ENCODE results near the gene ADAMTS14. TPM values are rescaled to one million over a fixed set of nuclear protein-coding genes. Genes with fewer than 3 reads are reported as not detected.

ADAMTS14 gene
- total RNA-seq, 1 donor from 2014 or later: 4.1 TPM

DNA sequence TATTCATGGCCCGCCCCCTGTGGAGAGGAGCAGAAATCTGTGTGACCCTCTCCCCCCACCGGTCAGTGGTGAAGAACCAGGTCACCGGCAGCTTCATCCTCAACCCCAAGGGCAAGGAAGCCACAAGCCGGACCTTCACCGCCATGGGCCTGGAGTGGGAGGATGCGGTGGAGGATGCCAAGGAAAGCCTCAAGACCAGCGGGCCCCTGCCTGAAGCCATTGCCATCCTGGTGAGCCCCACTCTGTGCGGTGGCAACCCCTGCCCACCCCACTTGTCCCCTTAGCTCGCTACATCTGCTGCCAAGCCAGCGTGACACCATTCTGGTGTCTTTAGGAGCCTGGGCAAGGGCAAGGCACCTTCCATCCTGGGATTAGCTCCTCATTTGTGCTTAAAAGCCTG is 77.5 kb downstream of the ADAMTS14 start:
- Mint-ChIP-seq H3K27me3 (ENCODE audit: low read depth) (no peaks in the 10 kb centered on the region), H3K4me3 (no peak overlapping the region), H3K4me1 (peaks cover 8% of the 10 kb centered on the region), H3K27ac (no peak overlapping the region), H3K9me3 (peaks cover 8% of the 10 kb centered on the region), H3K36me3 (no peaks in the 10 kb centered on the region)
- TF ChIP-seq, protein P1, sequence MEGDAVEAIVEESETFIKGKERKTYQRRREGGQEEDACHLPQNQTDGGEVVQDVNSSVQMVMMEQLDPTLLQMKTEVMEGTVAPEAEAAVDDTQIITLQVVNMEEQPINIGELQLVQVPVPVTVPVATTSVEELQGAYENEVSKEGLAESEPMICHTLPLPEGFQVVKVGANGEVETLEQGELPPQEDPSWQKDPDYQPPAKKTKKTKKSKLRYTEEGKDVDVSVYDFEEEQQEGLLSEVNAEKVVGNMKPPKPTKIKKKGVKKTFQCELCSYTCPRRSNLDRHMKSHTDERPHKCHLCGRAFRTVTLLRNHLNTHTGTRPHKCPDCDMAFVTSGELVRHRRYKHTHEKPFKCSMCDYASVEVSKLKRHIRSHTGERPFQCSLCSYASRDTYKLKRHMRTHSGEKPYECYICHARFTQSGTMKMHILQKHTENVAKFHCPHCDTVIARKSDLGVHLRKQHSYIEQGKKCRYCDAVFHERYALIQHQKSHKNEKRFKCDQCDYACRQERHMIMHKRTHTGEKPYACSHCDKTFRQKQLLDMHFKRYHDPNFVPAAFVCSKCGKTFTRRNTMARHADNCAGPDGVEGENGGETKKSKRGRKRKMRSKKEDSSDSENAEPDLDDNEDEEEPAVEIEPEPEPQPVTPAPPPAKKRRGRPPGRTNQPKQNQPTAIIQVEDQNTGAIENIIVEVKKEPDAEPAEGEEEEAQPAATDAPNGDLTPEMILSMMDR (IDR thresholded peaks at IDR 0.05; ENCODE audit: unreplicated experiment): no peak
- no peak for DNase-seq (ENCODE audit: low spot score in 2 of 2, unreplicated experiment in 2 of 2)

DNA sequence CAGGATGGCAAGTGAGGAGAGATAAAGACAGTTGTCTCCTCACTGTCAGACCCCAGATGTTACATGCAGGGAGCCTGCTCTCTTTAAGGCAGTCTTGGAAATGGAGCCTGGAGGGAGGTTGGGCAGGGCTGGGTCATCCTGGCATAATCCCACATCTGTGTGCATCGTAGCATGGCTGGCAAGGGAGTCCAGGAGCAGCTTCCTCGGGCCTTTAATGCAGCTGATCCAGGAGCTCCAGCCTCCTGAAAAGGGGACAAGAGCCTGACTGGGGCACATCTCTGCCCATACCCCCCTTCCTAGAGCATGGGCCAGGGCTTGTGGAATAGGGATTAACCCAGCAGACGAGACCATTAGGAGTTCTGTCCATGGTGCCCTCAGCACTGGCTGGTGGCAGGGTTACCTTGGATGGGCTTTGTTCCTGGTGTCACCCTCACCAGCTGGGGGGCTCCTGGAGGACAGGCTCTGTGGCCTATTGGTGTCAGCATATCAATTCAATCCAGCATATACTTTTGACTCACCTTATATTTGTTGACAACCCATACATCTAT is 77.9 kb downstream of the ADAMTS14 start:
- Mint-ChIP-seq H3K9me3 (peaks cover 8% of the 10 kb centered on the region), H3K27me3 (ENCODE audit: low read depth) (no peaks in the 10 kb centered on the region), H3K4me3 (no peak overlapping the region), H3K27ac (no peak overlapping the region), H3K36me3 (no peaks in the 10 kb centered on the region), H3K4me1 (peaks cover 13% of the 10 kb centered on the region)
- TF ChIP-seq, protein P1 (IDR thresholded peaks at IDR 0.05; ENCODE audit: unreplicated experiment): no peak
- DNase-seq (ENCODE audit: low spot score in 2 of 2, unreplicated experiment in 2 of 2): no peak

DNA sequence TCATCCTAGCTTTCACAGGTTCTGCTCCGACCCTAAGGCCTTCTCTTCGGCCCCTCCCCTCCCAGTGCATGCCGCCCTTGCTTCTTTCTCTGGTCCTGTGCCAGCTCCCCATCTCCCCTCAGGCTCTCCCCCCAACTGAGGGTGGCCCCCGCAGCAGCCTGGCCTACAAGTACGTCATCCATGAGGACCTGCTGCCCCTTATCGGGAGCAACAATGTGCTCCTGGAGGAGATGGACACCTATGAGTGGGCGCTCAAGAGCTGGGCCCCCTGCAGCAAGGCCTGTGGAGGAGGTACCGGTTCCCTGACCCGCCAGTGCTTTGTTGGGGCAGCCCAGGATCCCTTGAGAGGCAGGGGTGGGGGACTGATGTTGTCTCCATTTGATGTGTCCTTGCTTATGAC is 79.0 kb downstream of the ADAMTS14 start:
- no peaks in the 10 kb centered on the region for H3K27me3 Mint-ChIP-seq (ENCODE audit: low read depth)
- H3K4me1 Mint-ChIP-seq: peaks cover 14% of the 10 kb centered on the region
- peaks cover 5% of the 10 kb centered on the region for H3K9me3 Mint-ChIP-seq
- DNase-seq (ENCODE audit: low spot score in 2 of 2, unreplicated experiment in 2 of 2): no peak
- H3K36me3 Mint-ChIP-seq: no peaks in the 10 kb centered on the region
- no peak overlapping the region for H3K27ac Mint-ChIP-seq
- TF ChIP-seq, protein P1 (IDR thresholded peaks at IDR 0.05; ENCODE audit: unreplicated experiment): no peak
- no peak overlapping the region for H3K4me3 Mint-ChIP-seq

DNA sequence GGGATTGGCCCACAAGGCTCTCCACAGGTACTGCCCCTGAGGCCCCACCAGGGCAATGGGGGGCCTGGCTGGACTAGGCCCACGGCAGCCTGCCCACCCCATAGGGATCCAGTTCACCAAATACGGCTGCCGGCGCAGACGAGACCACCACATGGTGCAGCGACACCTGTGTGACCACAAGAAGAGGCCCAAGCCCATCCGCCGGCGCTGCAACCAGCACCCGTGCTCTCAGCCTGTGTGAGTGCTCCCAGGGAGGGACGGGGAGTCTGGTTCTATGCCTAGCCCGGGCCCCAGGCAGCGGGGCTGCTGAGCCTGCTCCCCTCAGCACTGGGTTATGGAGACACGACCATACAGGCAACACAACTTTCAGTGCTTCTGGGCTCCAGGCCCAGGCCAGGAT is 79.7 kb downstream of the ADAMTS14 start:
- no peak overlapping the region for H3K27ac Mint-ChIP-seq
- peaks cover 5% of the 10 kb centered on the region for H3K9me3 Mint-ChIP-seq
- no peaks in the 10 kb centered on the region for H3K27me3 Mint-ChIP-seq (ENCODE audit: low read depth)
- no peaks in the 10 kb centered on the region for H3K36me3 Mint-ChIP-seq
- H3K4me3 Mint-ChIP-seq: no peak overlapping the region
- DNase-seq (ENCODE audit: low spot score in 2 of 2, unreplicated experiment in 2 of 2): no peak
- H3K4me1 Mint-ChIP-seq: peaks cover 14% of the 10 kb centered on the region
- TF ChIP-seq, protein P1 (IDR thresholded peaks at IDR 0.05; ENCODE audit: unreplicated experiment): no peak

DNA sequence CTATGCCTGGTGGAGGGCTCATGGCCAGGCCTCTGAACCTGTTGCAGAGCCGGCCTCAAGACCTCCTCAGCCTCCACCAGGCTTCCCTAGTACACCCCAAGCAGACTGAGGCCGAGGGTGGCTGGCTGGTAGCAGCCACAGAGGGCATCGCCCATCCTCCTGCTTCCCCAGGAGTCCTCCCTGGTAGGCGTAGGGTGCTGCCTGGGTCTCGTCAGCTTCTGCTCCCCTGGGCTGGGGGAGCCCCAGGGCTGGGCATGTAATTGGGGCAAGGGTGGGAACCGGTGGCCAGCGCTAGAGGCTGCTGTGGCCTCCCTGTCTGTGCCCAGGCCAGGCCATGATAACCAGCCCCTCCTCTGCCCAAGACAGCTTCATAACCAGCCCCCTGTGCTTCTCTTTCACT is 80.3 kb downstream of the ADAMTS14 start:
- DNase-seq (ENCODE audit: low spot score in 2 of 2, unreplicated experiment in 2 of 2): no peak
- Mint-ChIP-seq H3K36me3 (no peaks in the 10 kb centered on the region), H3K27ac (no peak overlapping the region), H3K27me3 (ENCODE audit: low read depth) (no peaks in the 10 kb centered on the region), H3K9me3 (peaks cover 5% of the 10 kb centered on the region), H3K4me1 (peaks cover 14% of the 10 kb centered on the region), H3K4me3 (no peak overlapping the region)
- TF ChIP-seq, protein P1 (IDR thresholded peaks at IDR 0.05; ENCODE audit: unreplicated experiment): no peak
